IMR-90 (cell line): Measurements from ENCODE around the gene LTBP2. TPM values are rescaled to one million over a fixed set of nuclear protein-coding genes. Genes with fewer than 3 reads are reported as not detected.
A peak's percentile ranks its signal among the peaks of the same experiment; 100 is the strongest.

ENCODE experiments used
- ATAC-seq: fragments of 200-7000 bp; cut with Tn5 transposase; 2 replicates; pipeline ENCODE4 v1.9.1; 2020; ENCODE audit warnings: low read depth, mild to moderate bottlenecking, moderate library complexity
- BruUV-seq: library from RNA; stranded (reverse); fragments of 400-500 nt; replicated peaks from 2 replicates; lab custom pipeline; 2021; lab: Mats Ljungman, UMichigan
- CTCF ChIA-PET: fragments of 300-600 bp; formaldehyde crosslinking; extraction: SDS; loops from one replicate; lab custom pipeline; 2021; ENCODE audit warnings: antibody characterized with exemption; lab: Yijun Ruan, JAX
- POLR2A ChIA-PET: fragments of 300-600 bp; sonication (Branson Sonifier 250); formaldehyde crosslinking; loops from one replicate; lab custom pipeline; 2022; ENCODE audit warnings: antibody characterized with exemption; ENCODE audit not compliant: unreplicated experiment; lab: Charles Lee
- DNase-seq: peaks from one replicate; pipeline ENCODE4 v3.0.0; 2013
- H2AFZ ChIP-seq: replicated peaks from 2 replicates; pipeline ENCODE3; 2013; ENCODE audit warnings: low read length, mild to moderate bottlenecking; ENCODE audit not compliant: poor library complexity
- H2AK5ac ChIP-seq: 2 replicates; pipeline ENCODE4 v1.6.1; 2013; ENCODE audit warnings: low read depth, low read length, inconsistent platforms
- H2AK9ac ChIP-seq: replicated peaks from 2 replicates; pipeline ENCODE3; 2013; ENCODE audit warnings: mild to moderate bottlenecking, low read depth, low read length, moderate library complexity; ENCODE audit not compliant: poor library complexity
- H2BK120ac ChIP-seq: 2 replicates; pipeline ENCODE4 v1.6.1; 2013; ENCODE audit warnings: low read depth, low read length, inconsistent platforms
- H2BK15ac ChIP-seq: 3 replicates; pipeline ENCODE4 v1.6.1; 2013; ENCODE audit warnings: low read depth, low read length, inconsistent platforms
- H2BK20ac ChIP-seq: 2 replicates; pipeline ENCODE4 v1.6.1; 2013; ENCODE audit warnings: low read depth, mild to moderate bottlenecking, inconsistent platforms, low read length, moderate library complexity
- H2BK5ac ChIP-seq: 2 replicates; pipeline ENCODE4 v1.6.1; 2013; ENCODE audit warnings: mild to moderate bottlenecking, low read depth, low read length, inconsistent platforms; ENCODE audit not compliant: poor library complexity, severe bottlenecking
- H3K14ac ChIP-seq: replicated peaks from 2 replicates; pipeline ENCODE4 v1.6.1; 2013; ENCODE audit warnings: low read depth, low read length, inconsistent platforms
- H3K18ac ChIP-seq: 2 replicates; pipeline ENCODE4 v1.6.1; 2013; ENCODE audit warnings: low read depth, low read length, control low read depth
- H3K23ac ChIP-seq: 2 replicates; pipeline ENCODE4 v1.6.1; 2013; ENCODE audit warnings: low read depth, low read length, inconsistent platforms
- H3K27ac ChIP-seq: 2 replicates; pipeline ENCODE4 v1.5.1; 2013; ENCODE audit warnings: mild to moderate bottlenecking, control low read depth, low read length; ENCODE audit not compliant: insufficient read depth
- H3K27me3 ChIP-seq: 2 replicates; pipeline ENCODE4 v1.6.1; 2013; ENCODE audit warnings: low read length; ENCODE audit not compliant: control insufficient read depth, insufficient read depth
- H3K36me3 ChIP-seq: 2 replicates; pipeline ENCODE4 v1.6.1; 2013; ENCODE audit warnings: low read length, mixed read lengths; ENCODE audit not compliant: control insufficient read depth, insufficient read depth
- H3K4ac ChIP-seq: 2 replicates; pipeline ENCODE4 v1.6.1; 2013; ENCODE audit warnings: low read depth, low read length, inconsistent platforms
- H3K4me1 ChIP-seq: 2 replicates; pipeline ENCODE4 v1.6.1; 2013; ENCODE audit warnings: low read length, mixed read lengths; ENCODE audit not compliant: control insufficient read depth, insufficient read depth
- H3K4me2 ChIP-seq: 2 replicates; pipeline ENCODE4 v1.6.1; 2013; ENCODE audit warnings: low read depth, mild to moderate bottlenecking, control low read depth, low read length, moderate library complexity
- H3K4me3 ChIP-seq: 2 replicates; pipeline ENCODE4 v1.5.1; 2013; ENCODE audit warnings: low read depth, mild to moderate bottlenecking, control low read depth, low read length, moderate library complexity; ENCODE audit not compliant: insufficient read depth
- H3K56ac ChIP-seq: 2 replicates; pipeline ENCODE4 v1.6.1; 2013; ENCODE audit warnings: low read length, inconsistent platforms; ENCODE audit not compliant: insufficient read depth; ENCODE audit errors: extremely low read depth
- H3K79me1 ChIP-seq, 2 experiments: 2 replicates each; pipeline ENCODE4 v1.6.1; 2013; ENCODE audit warnings: low read length in 2 of 2, inconsistent platforms in 1 of 2, low read depth in 1 of 2
- H3K9ac ChIP-seq: 2 replicates; pipeline ENCODE4 v1.6.1; 2013; ENCODE audit warnings: low read depth, low read length, control low read depth
- H3K9me1 ChIP-seq: 2 replicates; pipeline ENCODE4 v1.6.1; 2013; ENCODE audit warnings: low read length, inconsistent platforms; ENCODE audit not compliant: insufficient read depth
- H3K9me3 ChIP-seq: 2 replicates; pipeline ENCODE4 v1.6.1; 2013; ENCODE audit warnings: low read length; ENCODE audit not compliant: control insufficient read depth, insufficient read depth
- H4K20me1 ChIP-seq: 2 replicates; pipeline ENCODE4 v1.6.1; 2013; ENCODE audit warnings: low read length, inconsistent platforms; ENCODE audit not compliant: insufficient read depth
- H4K5ac ChIP-seq: 2 replicates; pipeline ENCODE4 v1.6.1; 2013; ENCODE audit warnings: mild to moderate bottlenecking, low read depth, low read length, control low read depth
- H4K8ac ChIP-seq, 2 experiments: 2 replicates each; pipeline ENCODE4 v1.6.1; 2013; ENCODE audit warnings: low read depth in 2 of 2, low read length in 2 of 2, control low read depth in 1 of 2, inconsistent platforms in 1 of 2
- H4K91ac ChIP-seq: 2 replicates; pipeline ENCODE4 v1.6.1; 2013; ENCODE audit warnings: low read depth, low read length, inconsistent platforms; ENCODE audit not compliant: insufficient read depth
- CHD1 ChIP-seq: IDR thresholded peaks from 2 replicates; pipeline ENCODE4 v1.6.1; 2012; ENCODE audit warnings: low read depth, low read length, improper control_type of control experiment
- FOS ChIP-seq: fragments of 150-350 bp; IDR thresholded peaks from 2 replicates; pipeline ENCODE4 v1.6.1; 2016; ENCODE audit warnings: low read depth, low read length
- MAFK ChIP-seq: IDR thresholded peaks from 2 replicates; pipeline ENCODE4 v1.6.1; 2012; ENCODE audit warnings: low read depth, low read length, improper control_type of control experiment
- MAZ ChIP-seq: IDR thresholded peaks from 2 replicates; pipeline ENCODE4 v1.6.1; 2012; ENCODE audit warnings: low read depth, mild to moderate bottlenecking, low read length, improper control_type of control experiment, moderate library complexity, borderline replicate concordance
- NFE2L2 ChIP-seq: fragments of 150-350 bp; IDR thresholded peaks from 2 replicates; pipeline ENCODE4 v1.6.1; 2016; ENCODE audit warnings: low read depth, mild to moderate bottlenecking, low read length
- POLR2A ChIP-seq: IDR thresholded peaks from 2 replicates; pipeline ENCODE4 v1.6.1; 2012; ENCODE audit warnings: mild to moderate bottlenecking, low read depth, low read length
- RAD21 ChIP-seq: IDR thresholded peaks from 2 replicates; pipeline ENCODE4 v1.6.1; 2012; ENCODE audit warnings: low read length, improper control_type of control experiment
- RCOR1 ChIP-seq: IDR thresholded peaks from 2 replicates; pipeline ENCODE4 v1.6.1; 2012; ENCODE audit warnings: mild to moderate bottlenecking, low read length, improper control_type of control experiment; ENCODE audit not compliant: insufficient replicate concordance
- USF2 ChIP-seq: fragments of 150-350 bp; IDR thresholded peaks from 2 replicates; pipeline ENCODE4 v1.6.1; 2017; ENCODE audit warnings: mild to moderate bottlenecking, antibody characterized with exemption, low read length, low read depth
- WGBS, 2 experiments: methylation state at CpG; one replicate each; pipeline versions ENCODE4 v1.1.5 to v1.1.7; 2013; ENCODE audit warnings: missing lambda C conversion rate in 2 of 2; ENCODE audit not compliant: insufficient read length in 1 of 2; ENCODE audit errors: extremely low coverage in 2 of 2; 5-methylcytosine and 5-hydroxymethylcytosine counted together
- dilution Hi-C: fragments of 300-500 bp; cut with HindIII; formaldehyde crosslinking; loops from one replicate; pipeline ENCODE4 v1.14.3; 2018; ENCODE audit warnings: low sequenced_read_pairs; ENCODE audit not compliant: unreplicated experiment
- in situ Hi-C: fragments of 300-500 bp; cut with MboI; formaldehyde crosslinking; loops from 3 replicates; pipeline ENCODE4 v1.14.3; 2019; ENCODE audit warnings: low sequenced_read_pairs, inconsistent platforms, mixed read lengths
- intact Hi-C: fragments of 100-400 bp; cut with micrococcal nuclease; formaldehyde crosslinking; loops from 2 replicates; pipeline ENCODE4 v1.10.0; 2022
- polyA plus RNA-seq, 3 experiments: library from polyadenylated mRNA; depleted of rRNA; stranded (reverse); fragments of >200 nt; gene quantifications; 2 replicates each; pipeline ENCODE4 v1.2.3, GENCODE V29; 2012; ENCODE audit warnings: low replicate concordance in 1 of 3
- total RNA-seq: library from RNA; depleted of rRNA; stranded (reverse); fragments of >200 nt; gene quantifications from 2 replicates; pipeline ENCODE4 v1.2.3, GENCODE V29; 2012
- TF ChIP-seq, protein P1 (sequence below): conservative IDR thresholded peaks from 2 replicates; pipeline ENCODE4 v1.5.1; 2012; ENCODE audit warnings: mild to moderate bottlenecking, low read depth, low read length, improper control_type of control experiment

The LTBP2 gene
- total and polyA plus RNA-seq, 2 of the 4 experiments (the other 2 are of a cell fraction): 23.8 to 79.3 TPM

DNA sequence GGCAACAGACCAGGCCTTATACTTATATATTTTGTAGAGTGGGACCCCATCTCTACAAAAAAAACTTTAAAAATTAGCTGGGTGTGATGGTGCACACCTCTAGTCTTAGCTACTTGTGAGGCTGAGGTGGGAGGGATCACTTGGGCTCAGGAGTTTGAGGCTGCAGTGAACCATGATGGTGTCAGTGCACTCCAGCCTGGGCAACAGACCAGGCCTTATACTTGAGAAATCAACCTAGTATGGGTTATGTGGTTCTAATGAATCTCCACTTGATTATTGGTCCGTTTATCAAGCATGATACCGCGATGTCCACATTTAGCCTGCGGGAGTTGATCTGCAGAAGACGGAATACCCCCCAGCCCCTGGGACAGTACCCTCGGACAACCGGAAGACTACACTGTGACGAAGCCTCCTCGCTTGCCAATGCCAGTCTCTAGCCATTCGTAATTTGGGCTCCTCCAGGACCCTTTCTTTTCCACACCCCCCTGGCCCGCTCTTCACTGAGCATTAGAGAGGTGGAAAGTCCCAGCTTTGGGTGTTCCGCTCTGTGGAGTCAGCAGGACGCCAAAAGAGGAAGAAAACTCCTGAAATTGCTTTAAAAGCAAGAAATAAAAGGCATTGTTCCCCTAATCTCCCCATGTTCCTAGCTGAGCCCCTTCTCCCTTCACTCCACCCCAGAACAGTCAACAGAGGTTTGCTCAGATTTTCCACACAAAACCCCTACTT lies 19.4 kb downstream of the LTBP2 start (continued):
- TF ChIP-seq RCOR1 (no peak), NFE2L2 (no peak), USF2 (no peak), FOS (no peak)

- Histone ChIP-seq H3K4me2 (0 out of 2 replicates have a peak overlapping the region, but pooled peaks have one; percentile 17), H3K79me1 (peaks cover 35 to 95% of the 10 kb centered on the region in 2 experiments), H3K9ac (no peak overlapping the region), H2BK120ac (peak overlapping the region; percentile 75), H3K9me1 (peaks cover 58% of the 10 kb centered on the region), H3K4me1 (peaks cover 40% of the 10 kb centered on the region), H4K8ac (peak overlapping the region in 1 of 2 experiments; percentile 83; a peak in 3 of 4 replicates), H2BK5ac (peak overlapping the region; percentile 70), H4K20me1 (no peaks in the 10 kb centered on the region), H3K14ac (peak overlapping the region; percentile 61), H3K4me3 (no peak overlapping the region), H4K5ac (peak overlapping the region; percentile 69), H2BK15ac (peak overlapping the region; percentile 30; the same call in 2 of the 3 replicates), H2AFZ (no peak overlapping the region), H2AK9ac (no peak overlapping the region), H3K23ac (peak overlapping the region; percentile 82; the same call in 1 of the 2 replicates), H3K36me3 (no peaks in the 10 kb centered on the region), H4K91ac (peak overlapping the region; percentile 41), H3K9me3 (no peaks in the 10 kb centered on the region), H2AK5ac (no peak overlapping the region), H3K4ac (peak overlapping the region; percentile 66), H3K27me3 (no peaks in the 10 kb centered on the region), H3K56ac (no peak overlapping the region), H3K18ac (peak overlapping the region; percentile 57), H3K27ac (peak overlapping the region; percentile 65; the same call in 1 of the 2 replicates), H2BK20ac (peak overlapping the region; percentile 82)
- dilution Hi-C loops (no loop called here), intact Hi-C loops (no loop called here), in situ Hi-C loops (no loop called here)
- no CpG with 5 or more reads among the region's 5 CpGs for WGBS, 2 experiments
- no peak for TF ChIP-seq USF2
- TF ChIP-seq, protein P1, sequence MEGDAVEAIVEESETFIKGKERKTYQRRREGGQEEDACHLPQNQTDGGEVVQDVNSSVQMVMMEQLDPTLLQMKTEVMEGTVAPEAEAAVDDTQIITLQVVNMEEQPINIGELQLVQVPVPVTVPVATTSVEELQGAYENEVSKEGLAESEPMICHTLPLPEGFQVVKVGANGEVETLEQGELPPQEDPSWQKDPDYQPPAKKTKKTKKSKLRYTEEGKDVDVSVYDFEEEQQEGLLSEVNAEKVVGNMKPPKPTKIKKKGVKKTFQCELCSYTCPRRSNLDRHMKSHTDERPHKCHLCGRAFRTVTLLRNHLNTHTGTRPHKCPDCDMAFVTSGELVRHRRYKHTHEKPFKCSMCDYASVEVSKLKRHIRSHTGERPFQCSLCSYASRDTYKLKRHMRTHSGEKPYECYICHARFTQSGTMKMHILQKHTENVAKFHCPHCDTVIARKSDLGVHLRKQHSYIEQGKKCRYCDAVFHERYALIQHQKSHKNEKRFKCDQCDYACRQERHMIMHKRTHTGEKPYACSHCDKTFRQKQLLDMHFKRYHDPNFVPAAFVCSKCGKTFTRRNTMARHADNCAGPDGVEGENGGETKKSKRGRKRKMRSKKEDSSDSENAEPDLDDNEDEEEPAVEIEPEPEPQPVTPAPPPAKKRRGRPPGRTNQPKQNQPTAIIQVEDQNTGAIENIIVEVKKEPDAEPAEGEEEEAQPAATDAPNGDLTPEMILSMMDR: no peak
- TF ChIP-seq MAFK: no peak
- no peak for TF ChIP-seq FOS
- no peak for TF ChIP-seq MAZ
- TF ChIP-seq RAD21: no peak
- no peak for TF ChIP-seq CHD1
- TF ChIP-seq POLR2A: no peak
- ChIA-PET POLR2A (no interaction called here), CTCF (no interaction called here)
- peak; percentile 35 for DNase-seq
- no TSS peak for BruUV-seq
- peak; percentile 3; the same call in 1 of the 2 replicates for ATAC-seq
Measured at GRCh38 chr14:74591899-74592298, 20.1 kb downstream of the LTBP2 start.
